ENCODE measurements around the gene UBE2D1.
A peak's percentile ranks its signal among the peaks of the same experiment; 100 is the strongest.

Gene UBE2D1

DNA sequence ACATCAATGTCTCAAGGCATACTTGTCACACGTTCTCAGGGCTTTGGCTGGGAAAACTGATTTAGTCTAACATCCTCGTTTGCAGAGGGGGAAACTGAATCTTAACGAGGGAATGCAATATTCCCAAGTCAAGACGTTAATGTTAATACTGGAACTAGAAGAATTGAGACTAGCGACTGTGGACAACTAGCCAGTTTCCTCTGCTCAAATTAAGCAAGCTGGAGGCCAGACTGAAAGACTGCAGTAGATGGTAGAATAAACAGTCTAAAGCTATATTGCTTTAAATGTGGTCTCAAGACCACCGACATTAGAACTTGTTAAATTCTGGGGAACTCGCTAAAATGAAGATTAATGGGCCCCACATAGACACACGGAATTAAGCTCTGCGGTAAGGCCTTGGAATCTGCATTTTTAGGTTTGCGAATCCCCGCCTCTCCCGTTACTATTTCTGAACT lies 49.8 kb downstream of the UBE2D1 start:
- in situ Hi-C loops (cut with HindIII; ENCODE audit: low pct_ligation_motif_present, low sequenced_read_pairs) = no loop called here
- H3K27me3 ChIP-seq (replicated peaks) = no peaks in the 10 kb centered on the region
- H3K27ac ChIP-seq = peak overlapping the region; percentile 76
- TF ChIP-seq, protein P1, sequence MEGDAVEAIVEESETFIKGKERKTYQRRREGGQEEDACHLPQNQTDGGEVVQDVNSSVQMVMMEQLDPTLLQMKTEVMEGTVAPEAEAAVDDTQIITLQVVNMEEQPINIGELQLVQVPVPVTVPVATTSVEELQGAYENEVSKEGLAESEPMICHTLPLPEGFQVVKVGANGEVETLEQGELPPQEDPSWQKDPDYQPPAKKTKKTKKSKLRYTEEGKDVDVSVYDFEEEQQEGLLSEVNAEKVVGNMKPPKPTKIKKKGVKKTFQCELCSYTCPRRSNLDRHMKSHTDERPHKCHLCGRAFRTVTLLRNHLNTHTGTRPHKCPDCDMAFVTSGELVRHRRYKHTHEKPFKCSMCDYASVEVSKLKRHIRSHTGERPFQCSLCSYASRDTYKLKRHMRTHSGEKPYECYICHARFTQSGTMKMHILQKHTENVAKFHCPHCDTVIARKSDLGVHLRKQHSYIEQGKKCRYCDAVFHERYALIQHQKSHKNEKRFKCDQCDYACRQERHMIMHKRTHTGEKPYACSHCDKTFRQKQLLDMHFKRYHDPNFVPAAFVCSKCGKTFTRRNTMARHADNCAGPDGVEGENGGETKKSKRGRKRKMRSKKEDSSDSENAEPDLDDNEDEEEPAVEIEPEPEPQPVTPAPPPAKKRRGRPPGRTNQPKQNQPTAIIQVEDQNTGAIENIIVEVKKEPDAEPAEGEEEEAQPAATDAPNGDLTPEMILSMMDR (IDR thresholded peaks at IDR 0.05; ENCODE audit: low read depth, low read length, missing control alignments) = no peak
- peak overlapping the region; percentile 89 for H3K4me3 ChIP-seq (ENCODE audit: low read depth, low read length)
- H3K36me3 ChIP-seq (replicated peaks) = peaks cover 3% of the 10 kb centered on the region
- DNase-seq = no peak

DNA sequence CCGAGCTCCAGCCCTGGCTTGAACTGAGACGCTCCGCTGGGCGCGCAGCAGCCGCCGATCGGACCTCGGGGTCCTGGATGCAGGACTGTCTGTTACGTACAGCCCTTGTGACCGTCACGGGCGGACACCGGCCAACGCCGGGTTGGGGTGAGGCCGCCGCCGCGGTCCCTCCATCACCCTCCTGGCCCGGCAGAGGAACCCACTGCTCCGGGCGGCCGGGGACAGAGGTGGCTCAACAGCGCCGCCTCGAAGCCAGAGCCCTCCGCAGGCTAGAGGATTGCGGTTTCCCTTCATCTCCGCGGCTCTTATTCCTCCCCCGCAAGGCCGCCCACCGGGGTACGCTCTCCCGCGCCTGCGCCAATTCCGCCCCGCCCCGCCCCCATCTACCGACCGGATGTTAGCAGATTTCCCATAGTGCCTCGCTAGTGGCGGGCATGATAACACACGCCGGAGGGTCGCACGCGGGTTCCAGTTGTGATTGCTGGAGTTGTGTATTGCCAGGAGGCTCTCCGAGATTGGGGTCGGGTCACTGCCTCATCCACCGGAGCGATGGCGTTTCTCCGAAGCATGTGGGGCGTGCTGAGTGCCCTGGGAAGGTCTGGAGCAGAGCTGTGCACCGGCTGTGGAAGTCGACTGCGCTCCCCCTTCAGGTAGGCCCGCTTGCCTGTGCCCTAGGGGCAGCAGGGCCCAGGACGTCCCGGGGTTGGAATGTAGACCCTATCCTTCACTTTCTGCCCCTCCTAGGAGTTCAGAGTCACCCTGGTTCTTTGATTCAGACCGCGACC lies 50.4 kb downstream of the UBE2D1 start, which contains the start of gene TFAM:
Gene TFAM (plus strand): TSS at position 412 of the 785 bp plus-strand sequence. CDS start 138 bp downstream, at position 550.
- TF ChIP-seq, protein P1 (IDR thresholded peaks at IDR 0.05; ENCODE audit: low read depth, low read length, missing control alignments) = peak; percentile 75
- in situ Hi-C loops (cut with HindIII; ENCODE audit: low pct_ligation_motif_present, low sequenced_read_pairs) = no loop called here
- no peaks in the 10 kb centered on the region for H3K27me3 ChIP-seq (replicated peaks)
- peak within 1 kb of the TSS; percentile 89 for H3K4me3 ChIP-seq (ENCODE audit: low read depth, low read length)
- peak within 1 kb of the TSS; percentile 76 for H3K27ac ChIP-seq
- peak; percentile 96 for DNase-seq
- H3K36me3 ChIP-seq (replicated peaks) = peaks cover 5% of the 10 kb centered on the region

DNA sequence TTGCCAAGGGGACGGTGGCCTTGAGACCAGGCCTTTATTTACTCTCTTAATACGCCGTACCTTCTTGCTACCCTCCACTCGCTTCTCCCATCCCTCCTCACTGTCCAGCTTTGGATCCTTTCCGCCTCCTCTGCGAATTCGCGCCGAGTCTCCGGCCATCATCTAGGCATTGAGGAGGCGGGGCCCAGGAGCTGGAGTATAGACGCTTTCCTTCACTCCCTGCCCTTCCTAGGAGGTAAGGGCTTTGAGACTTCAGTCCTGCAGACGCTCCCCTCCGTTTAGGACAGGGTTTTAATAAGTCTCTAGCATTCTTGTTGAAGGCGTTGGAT lies 50.9 kb downstream of the UBE2D1 start:
- peaks cover 5% of the 10 kb centered on the region for H3K36me3 ChIP-seq (replicated peaks)
- peak overlapping the region; percentile 76 for H3K27ac ChIP-seq
- peak; percentile 12 for DNase-seq
- in situ Hi-C loops (cut with HindIII; ENCODE audit: low pct_ligation_motif_present, low sequenced_read_pairs) = no loop called here
- TF ChIP-seq, protein P1 (IDR thresholded peaks at IDR 0.05; ENCODE audit: low read depth, low read length, missing control alignments) = no peak
- H3K27me3 ChIP-seq (replicated peaks) = no peaks in the 10 kb centered on the region
- H3K4me3 ChIP-seq (ENCODE audit: low read depth, low read length) = peak overlapping the region; percentile 89

DNA sequence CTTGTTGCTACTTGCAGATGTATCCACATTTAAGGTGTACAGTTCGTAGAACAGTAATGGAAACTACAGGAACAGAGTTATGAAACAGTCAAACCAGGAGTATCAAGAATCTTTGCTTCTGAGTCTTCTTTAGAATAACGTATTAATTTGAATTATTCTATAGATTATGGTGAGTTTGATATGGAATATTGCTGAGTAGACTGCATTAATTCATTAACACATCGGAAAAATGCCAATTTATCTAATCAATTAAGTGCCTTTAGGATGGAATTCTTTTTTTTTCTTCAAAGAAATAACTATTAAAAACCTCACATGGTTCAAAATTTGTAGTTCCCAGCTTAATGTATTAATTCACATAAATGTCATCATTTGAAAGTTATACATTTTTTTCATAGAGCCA lies 54.2 kb downstream of the UBE2D1 start:
- in situ Hi-C loops (cut with HindIII; ENCODE audit: low pct_ligation_motif_present, low sequenced_read_pairs) = no loop called here

DNA sequence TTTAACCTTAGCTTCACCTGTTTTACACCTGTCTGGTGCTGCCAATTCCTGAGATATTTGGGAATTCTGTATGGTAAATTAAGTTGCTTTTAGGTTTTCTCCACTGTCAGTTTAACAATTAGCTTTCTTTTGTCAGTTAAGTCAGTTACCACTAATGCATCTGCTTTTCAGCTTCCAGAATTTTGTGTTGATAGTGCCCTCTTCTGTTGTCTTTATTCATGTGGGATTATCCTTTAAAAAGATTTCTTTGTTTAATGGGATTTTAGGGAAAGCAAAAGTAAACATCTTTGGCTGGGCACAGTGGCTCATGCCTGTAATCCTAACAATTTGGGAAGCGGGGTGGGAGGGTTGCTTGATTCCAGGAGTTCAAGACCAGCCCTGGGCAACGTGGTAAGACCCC lies 58.5 kb downstream of the UBE2D1 start:
- in situ Hi-C loops (cut with HindIII; ENCODE audit: low pct_ligation_motif_present, low sequenced_read_pairs) = no loop called here
- DNase-seq = no peak
- TF ChIP-seq, protein P1 (IDR thresholded peaks at IDR 0.05; ENCODE audit: low read depth, low read length, missing control alignments) = peak; percentile 14
- Histone ChIP-seq H3K36me3 (replicated peaks) (peaks cover 21% of the 10 kb centered on the region), H3K4me3 (ENCODE audit: low read depth, low read length) (no peak overlapping the region), H3K27me3 (replicated peaks) (no peaks in the 10 kb centered on the region), H3K27ac (no peak overlapping the region)

More for the DNA sequence above, 54.2 kb downstream of the UBE2D1 start:
- no peaks in the 10 kb centered on the region for H3K27me3 ChIP-seq (replicated peaks)
- no peak overlapping the region for H3K27ac ChIP-seq
- peaks cover 8% of the 10 kb centered on the region for H3K36me3 ChIP-seq (replicated peaks)
- TF ChIP-seq, protein P1 (IDR thresholded peaks at IDR 0.05; ENCODE audit: low read depth, low read length, missing control alignments) = no peak
- H3K4me3 ChIP-seq (ENCODE audit: low read depth, low read length) = no peak overlapping the region
- DNase-seq = no peak

Data from brain microvascular endothelial cell (primary cell).